Nephron (organoid): ENCODE results near the gene VPS45.
"Not testable (repeated sequence)": the region's sequence is repeated elsewhere in the genome, so short reads cannot be mapped to it uniquely, and the experiment has no call there.

ENCODE experiments used
- H3K27ac Mint-ChIP-seq, 3 experiments: 2 replicates each; pipeline ENCODE4 v1.8.0; 2020; ENCODE audit warnings: mixed read lengths in 3 of 3, mild to moderate bottlenecking in 2 of 3, moderate library complexity in 1 of 3
- H3K27me3 Mint-ChIP-seq: 2 replicates; pipeline ENCODE4 v1.8.0; 2021; ENCODE audit warnings: low read depth, mild to moderate bottlenecking, moderate library complexity, mixed read lengths
- H3K36me3 Mint-ChIP-seq: 2 replicates; pipeline ENCODE4 v1.8.0; 2020; ENCODE audit warnings: low read depth, mixed read lengths
- H3K4me1 Mint-ChIP-seq: 2 replicates; pipeline ENCODE4 v1.8.0; 2020; ENCODE audit warnings: mixed read lengths
- H3K4me3 Mint-ChIP-seq, 3 experiments: 2 replicates each; pipeline ENCODE4 v1.8.0; 2020; ENCODE audit warnings: mild to moderate bottlenecking in 3 of 3, mixed read lengths in 3 of 3, moderate library complexity in 2 of 3
- H3K9me3 Mint-ChIP-seq: 2 replicates; pipeline ENCODE4 v1.8.0; 2020; ENCODE audit warnings: mixed read lengths
- CTCF ChIP-seq, 3 experiments: fragments of 200-600 bp; sonication (generic); IDR thresholded peaks; one replicate each; pipeline ENCODE4 v1.5.0; 2021; ENCODE audit warnings: antibody characterized with exemption in 3 of 3; ENCODE audit not compliant: unreplicated experiment in 3 of 3

VPS45 gene

GRCh38 chr1:150180474-150180873 lies 112.9 kb downstream of the VPS45 start:
- TF ChIP-seq CTCF (IDR thresholded peaks at IDR 0.05; ENCODE audit: unreplicated experiment in 3 of 3), result no peak
- Mint-ChIP-seq H3K4me3 (no peak overlapping the region), H3K36me3 (no peaks in the 10 kb centered on the region), H3K4me1 (no peaks in the 10 kb centered on the region), H3K27me3 (no peaks in the 10 kb centered on the region), H3K9me3 (no peaks in the 10 kb centered on the region), H3K27ac (no peak overlapping the region)

DNA sequence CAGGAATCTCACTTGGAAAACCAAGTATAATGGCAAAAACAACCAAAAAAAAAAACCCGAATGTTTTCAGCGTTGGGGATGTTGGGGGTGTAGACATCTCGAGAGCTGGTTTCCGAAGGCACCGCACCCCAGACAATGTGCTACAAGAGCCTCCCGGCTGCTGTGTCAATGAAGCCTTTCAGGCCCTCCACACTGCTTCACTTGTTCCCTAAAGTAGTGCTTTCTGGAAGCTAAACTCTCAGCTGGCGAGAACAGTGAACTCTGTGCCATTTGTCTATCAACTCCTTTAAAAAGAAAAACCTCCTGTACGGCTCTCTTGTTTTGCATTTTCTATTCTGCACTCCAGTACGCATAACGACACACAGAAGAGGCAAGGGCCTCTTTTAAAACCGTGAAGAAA lies 114.7 kb downstream of the VPS45 start:
- Mint-ChIP-seq H3K4me3 (no peak overlapping the region), H3K27ac (no peak overlapping the region), H3K9me3 (no peaks in the 10 kb centered on the region), H3K4me1 (peaks cover 3% of the 10 kb centered on the region), H3K27me3 (peaks cover 4% of the 10 kb centered on the region), H3K36me3 (no peaks in the 10 kb centered on the region)
- TF ChIP-seq CTCF (IDR thresholded peaks at IDR 0.05; ENCODE audit: unreplicated experiment in 3 of 3), result no peak

DNA sequence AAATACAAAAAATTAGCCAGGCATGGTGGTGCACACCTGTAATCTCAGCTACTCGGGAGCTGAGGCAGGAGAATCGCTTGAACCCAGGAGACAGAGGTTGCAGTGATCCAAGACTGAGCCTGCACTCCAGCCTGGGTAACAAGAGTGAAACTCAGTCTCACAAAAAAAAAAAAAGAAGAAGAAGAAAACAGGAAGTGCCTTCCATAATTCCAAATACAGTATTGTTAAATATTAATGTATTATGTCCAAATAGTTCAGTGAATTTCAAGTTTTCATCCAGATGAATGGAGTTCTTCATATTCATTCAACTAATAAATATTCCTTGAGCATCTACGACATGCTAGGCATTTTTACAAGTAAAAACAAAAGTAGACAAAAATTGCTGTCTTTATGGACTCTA lies 115.5 kb downstream of the VPS45 start:
- no peaks in the 10 kb centered on the region for H3K9me3 Mint-ChIP-seq
- H3K27me3 Mint-ChIP-seq, result peaks cover 8% of the 10 kb centered on the region
- no peak for TF ChIP-seq CTCF (IDR thresholded peaks at IDR 0.05; ENCODE audit: unreplicated experiment in 3 of 3)
- no peak overlapping the region for H3K27ac Mint-ChIP-seq
- peaks cover 9% of the 10 kb centered on the region for H3K4me1 Mint-ChIP-seq
- no peaks in the 10 kb centered on the region for H3K36me3 Mint-ChIP-seq
- no peak overlapping the region for H3K4me3 Mint-ChIP-seq

DNA sequence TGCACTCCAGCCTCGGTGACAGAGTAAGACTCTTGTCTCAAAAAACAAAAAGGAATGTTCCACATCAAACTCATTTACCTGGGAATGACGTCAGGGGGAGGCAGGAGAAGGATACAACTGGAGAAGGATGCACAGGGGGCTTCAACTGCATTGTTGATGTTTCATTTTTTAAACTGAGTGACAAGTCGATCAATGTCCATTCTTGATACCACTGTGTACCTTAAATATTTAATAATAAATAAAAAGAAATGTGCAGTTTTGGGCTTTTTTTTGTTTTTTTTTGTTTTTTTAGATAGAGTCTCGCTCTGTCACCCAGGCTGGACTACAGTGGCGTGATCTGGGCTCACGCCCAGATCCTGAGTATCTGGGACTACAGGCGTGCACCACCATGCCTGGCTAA lies 117.9 kb downstream of the VPS45 start:
- Mint-ChIP-seq H3K9me3 (no peaks in the 10 kb centered on the region), H3K4me1 (peaks cover 9% of the 10 kb centered on the region), H3K27me3 (peaks cover 8% of the 10 kb centered on the region), H3K4me3 (no peak overlapping the region), H3K27ac (no peak overlapping the region), H3K36me3 (no peaks in the 10 kb centered on the region)
- no peak for TF ChIP-seq CTCF (IDR thresholded peaks at IDR 0.05; ENCODE audit: unreplicated experiment in 3 of 3)

DNA sequence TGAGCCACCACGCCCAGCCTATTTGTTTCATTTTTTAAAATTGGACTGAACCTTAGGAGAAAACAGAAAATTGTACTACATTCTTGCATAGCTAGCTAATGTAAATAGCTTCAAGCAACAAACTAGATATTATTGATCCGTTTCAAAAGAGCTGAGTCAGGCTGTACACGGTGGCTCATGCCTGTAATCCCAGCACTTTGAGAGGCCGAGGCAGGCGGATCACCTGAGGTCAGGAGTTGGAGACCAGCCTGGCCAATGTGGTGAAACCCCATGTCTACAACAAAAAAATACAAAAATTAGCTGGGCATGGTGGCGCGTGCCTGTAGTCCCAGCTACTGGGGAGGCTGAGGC lies 118.8 kb downstream of the VPS45 start:
- not testable (repeated sequence) for H3K4me1 Mint-ChIP-seq, H3K36me3 Mint-ChIP-seq, H3K27me3 Mint-ChIP-seq

DNA sequence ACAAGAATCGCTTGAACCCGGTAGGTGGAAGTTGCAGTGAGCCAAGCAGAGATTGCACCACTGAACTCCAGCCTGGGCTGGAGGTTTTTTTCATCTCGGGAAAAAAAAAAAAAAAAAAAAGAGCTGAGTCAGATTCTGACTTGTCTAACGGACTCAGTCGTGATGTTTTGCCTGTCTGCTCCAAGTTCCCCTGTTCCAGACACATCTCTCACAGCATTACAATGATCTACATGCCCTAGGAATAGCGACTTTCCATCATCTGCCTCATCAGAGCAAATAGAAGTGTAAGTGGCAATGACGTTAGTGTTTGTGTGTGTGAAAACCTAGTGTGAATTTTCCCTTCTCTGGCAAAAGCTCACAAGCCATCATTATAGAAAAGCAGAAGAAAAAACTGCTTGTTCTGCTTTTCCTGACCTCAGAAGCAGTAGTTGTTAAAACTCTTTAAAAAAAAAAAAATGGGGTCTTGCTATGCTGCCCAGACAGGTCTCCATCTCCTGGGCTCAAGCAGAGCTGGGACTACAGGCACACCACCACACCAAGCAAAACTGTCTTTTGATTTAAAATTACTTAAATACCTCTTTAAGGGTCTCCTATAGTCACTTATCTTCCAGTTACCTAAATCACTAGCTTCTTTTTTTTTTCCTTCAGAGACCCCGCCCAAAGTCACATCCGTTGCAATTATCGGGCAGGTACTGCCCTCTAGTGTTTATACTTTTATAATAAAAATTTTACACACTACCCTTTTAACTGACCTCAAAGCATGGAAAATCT lies 119.4 kb downstream of the VPS45 start:
- Mint-ChIP-seq H3K36me3 (no peaks in the 10 kb centered on the region), H3K4me1 (peaks cover 10% of the 10 kb centered on the region), H3K27me3 (peaks cover 8% of the 10 kb centered on the region), H3K9me3 (no peaks in the 10 kb centered on the region), H3K4me3 (no peak overlapping the region), H3K27ac (peak overlapping the region in 1 of 3 experiments; percentile 9)
- peak; percentile 60 to 68 (median 67) for TF ChIP-seq CTCF (IDR thresholded peaks at IDR 0.05; ENCODE audit: unreplicated experiment in 3 of 3)

More for the DNA sequence above, 118.8 kb downstream of the VPS45 start:
- not testable (repeated sequence) for H3K27ac Mint-ChIP-seq, H3K4me3 Mint-ChIP-seq, H3K9me3 Mint-ChIP-seq
